Calu3 (cell line): ENCODE data around the gene ERC2. TPM values are rescaled to one million over a fixed set of nuclear protein-coding genes. Genes with fewer than 3 reads are reported as not detected.

Experiments
- BruUV-seq: library from RNA; stranded (reverse); fragments of 400-500 nt; replicated peaks from 2 replicates; lab custom pipeline; 2021; lab: Mats Ljungman, UMichigan
- CTCF ChIA-PET: fragments of 300-600 bp; sonication (Branson Sonifier 250); formaldehyde crosslinking; loops from one replicate; lab custom pipeline; 2022; ENCODE audit warnings: antibody characterized with exemption; lab: Charles Lee
- DNase-seq: peaks from one replicate; pipeline ENCODE4 v3.0.0; 2022
- H3K27ac Mint-ChIP-seq: one replicate; pipeline ENCODE4 v1.8.0; 2022; ENCODE audit warnings: mixed read lengths; ENCODE audit not compliant: unreplicated experiment
- H3K27me3 Mint-ChIP-seq: one replicate; pipeline ENCODE4 v1.8.0; 2022; ENCODE audit warnings: mixed read lengths; ENCODE audit not compliant: unreplicated experiment
- H3K36me3 Mint-ChIP-seq: one replicate; pipeline ENCODE4 v1.8.0; 2022; ENCODE audit warnings: mild to moderate bottlenecking, moderate library complexity, mixed read lengths; ENCODE audit not compliant: insufficient read depth, unreplicated experiment
- H3K4me1 Mint-ChIP-seq: one replicate; pipeline ENCODE4 v1.8.0; 2022; ENCODE audit warnings: mild to moderate bottlenecking, low read depth, mixed read lengths; ENCODE audit not compliant: unreplicated experiment
- H3K4me3 Mint-ChIP-seq: one replicate; pipeline ENCODE4 v1.8.0; 2022; ENCODE audit warnings: mild to moderate bottlenecking, low read depth, moderate library complexity, mixed read lengths; ENCODE audit not compliant: unreplicated experiment
- H3K9me3 Mint-ChIP-seq: one replicate; pipeline ENCODE4 v1.8.0; 2022; ENCODE audit warnings: low read depth, mixed read lengths; ENCODE audit not compliant: unreplicated experiment
- intact Hi-C: fragments of 100-400 bp; cut with micrococcal nuclease; formaldehyde crosslinking; loops from one replicate; pipeline ENCODE4 v1.10.0; 2022; ENCODE audit not compliant: unreplicated experiment
- total RNA-seq: library from RNA; stranded (reverse); gene quantifications from 2 replicates; pipeline ENCODE4 v1.2.3, GENCODE V29; 2022
- TF ChIP-seq, protein P1 (sequence below): fragments of 200-600 bp; IDR thresholded peaks from one replicate; pipeline ENCODE4 v1.8.0; 2022; ENCODE audit warnings: antibody characterized with exemption; ENCODE audit not compliant: unreplicated experiment

Gene ERC2
- total RNA-seq, 1 experiment from 2014 or later = 0.73 TPM

DNA sequence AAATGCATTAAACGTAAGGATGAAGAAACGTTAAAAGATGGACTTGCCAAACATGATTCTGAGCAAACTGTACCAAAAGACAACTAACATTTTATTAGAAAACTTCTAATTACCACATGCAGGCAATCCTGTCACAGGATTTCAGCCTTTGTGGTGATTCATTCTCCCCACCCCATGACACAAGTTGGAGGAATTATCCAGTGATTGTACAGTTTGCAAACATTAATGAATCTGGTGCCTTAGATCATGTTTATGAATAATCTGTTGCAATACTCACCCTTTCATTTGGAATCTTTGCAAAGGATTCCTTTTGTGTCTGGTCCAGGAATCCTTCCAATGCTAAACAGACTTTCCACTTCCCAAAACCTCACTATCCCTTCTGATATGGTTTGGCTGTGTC is 23.3 kb upstream of the ERC2 start:
- no peak overlapping the region for H3K27ac Mint-ChIP-seq
- H3K4me1 Mint-ChIP-seq = no peaks in the 10 kb centered on the region
- intact Hi-C loops = no loop called here
- TF ChIP-seq, protein P1, sequence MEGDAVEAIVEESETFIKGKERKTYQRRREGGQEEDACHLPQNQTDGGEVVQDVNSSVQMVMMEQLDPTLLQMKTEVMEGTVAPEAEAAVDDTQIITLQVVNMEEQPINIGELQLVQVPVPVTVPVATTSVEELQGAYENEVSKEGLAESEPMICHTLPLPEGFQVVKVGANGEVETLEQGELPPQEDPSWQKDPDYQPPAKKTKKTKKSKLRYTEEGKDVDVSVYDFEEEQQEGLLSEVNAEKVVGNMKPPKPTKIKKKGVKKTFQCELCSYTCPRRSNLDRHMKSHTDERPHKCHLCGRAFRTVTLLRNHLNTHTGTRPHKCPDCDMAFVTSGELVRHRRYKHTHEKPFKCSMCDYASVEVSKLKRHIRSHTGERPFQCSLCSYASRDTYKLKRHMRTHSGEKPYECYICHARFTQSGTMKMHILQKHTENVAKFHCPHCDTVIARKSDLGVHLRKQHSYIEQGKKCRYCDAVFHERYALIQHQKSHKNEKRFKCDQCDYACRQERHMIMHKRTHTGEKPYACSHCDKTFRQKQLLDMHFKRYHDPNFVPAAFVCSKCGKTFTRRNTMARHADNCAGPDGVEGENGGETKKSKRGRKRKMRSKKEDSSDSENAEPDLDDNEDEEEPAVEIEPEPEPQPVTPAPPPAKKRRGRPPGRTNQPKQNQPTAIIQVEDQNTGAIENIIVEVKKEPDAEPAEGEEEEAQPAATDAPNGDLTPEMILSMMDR = no peak
- H3K36me3 Mint-ChIP-seq = no peaks in the 10 kb centered on the region
- no TSS peak for BruUV-seq
- no peaks in the 10 kb centered on the region for H3K9me3 Mint-ChIP-seq
- no peak for DNase-seq
- CTCF ChIA-PET = no interaction called here
- H3K27me3 Mint-ChIP-seq = peaks cover 77% of the 10 kb centered on the region
- H3K4me3 Mint-ChIP-seq = no peak overlapping the region

GRCh38 chr3:56488812-56489600 is 20.7 kb upstream of the ERC2 start:
- intact Hi-C loops = no loop called here

DNA sequence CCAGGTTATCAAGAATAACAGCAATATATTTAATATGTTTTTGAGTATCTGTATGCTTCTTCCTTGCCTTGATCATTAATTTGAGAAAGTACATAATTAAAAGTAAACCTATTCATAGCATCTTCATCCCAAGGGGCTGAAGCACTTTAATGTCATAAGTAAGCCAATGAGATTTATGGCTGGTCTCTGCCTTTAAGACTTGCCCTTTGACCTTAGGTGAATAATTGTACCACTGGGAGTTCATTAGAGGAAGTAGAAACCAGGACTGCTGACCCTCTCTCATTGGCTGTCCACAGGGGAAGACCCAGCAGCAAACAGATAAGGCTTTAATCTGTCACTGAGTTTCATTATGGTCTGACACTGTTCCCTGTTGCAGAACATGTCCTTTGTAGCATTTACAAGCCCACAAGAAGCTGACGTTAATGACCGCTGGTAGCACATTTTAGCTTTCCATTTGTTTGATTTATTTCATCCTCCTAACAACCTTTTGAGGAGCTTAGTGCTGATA is 16.3 kb upstream of the ERC2 start:
- Mint-ChIP-seq H3K27me3 (peaks cover 64% of the 10 kb centered on the region), H3K4me3 (no peak overlapping the region), H3K4me1 (no peaks in the 10 kb centered on the region), H3K27ac (no peak overlapping the region), H3K36me3 (no peaks in the 10 kb centered on the region), H3K9me3 (no peaks in the 10 kb centered on the region)
- no peak for DNase-seq
- intact Hi-C loops = no loop called here
- BruUV-seq = no TSS peak
- TF ChIP-seq, protein P1 = no peak
- CTCF ChIA-PET = no interaction called here

More at GRCh38 chr3:56488812-56489600, 20.7 kb upstream of the ERC2 start:
- Mint-ChIP-seq H3K36me3 (no peaks in the 10 kb centered on the region), H3K27me3 (peaks cover 73% of the 10 kb centered on the region), H3K4me3 (no peak overlapping the region), H3K4me1 (no peaks in the 10 kb centered on the region), H3K9me3 (no peaks in the 10 kb centered on the region), H3K27ac (no peak overlapping the region)
- no peak for DNase-seq
- no TSS peak for BruUV-seq
- CTCF ChIA-PET = no interaction called here
- TF ChIP-seq, protein P1 = no peak

DNA sequence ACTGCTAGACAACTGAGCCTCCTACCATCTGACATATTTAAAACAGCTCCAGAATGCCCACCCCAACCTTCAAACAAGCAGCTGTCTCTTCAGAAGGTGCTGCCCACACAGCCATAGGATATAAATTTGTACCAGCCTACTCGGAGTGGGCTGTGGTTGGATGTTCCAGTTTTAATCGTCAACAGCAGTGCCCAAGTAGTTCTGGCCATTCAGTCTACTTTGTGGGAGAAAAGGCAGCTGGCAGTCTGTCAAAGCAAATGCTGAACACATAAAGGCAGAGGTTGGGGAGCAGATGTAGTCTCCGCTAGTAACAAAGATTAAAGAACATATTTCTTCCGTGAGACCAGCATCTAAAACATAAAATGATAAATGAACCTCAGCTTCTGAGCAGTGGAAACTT is 15.9 kb upstream of the ERC2 start:
- H3K27ac Mint-ChIP-seq = no peak overlapping the region
- CTCF ChIA-PET = no interaction called here
- H3K9me3 Mint-ChIP-seq = no peaks in the 10 kb centered on the region
- intact Hi-C loops = no loop called here
- peaks cover 60% of the 10 kb centered on the region for H3K27me3 Mint-ChIP-seq
- BruUV-seq = no TSS peak
- TF ChIP-seq, protein P1 = no peak
- DNase-seq = no peak
- H3K36me3 Mint-ChIP-seq = no peaks in the 10 kb centered on the region
- H3K4me3 Mint-ChIP-seq = no peak overlapping the region
- H3K4me1 Mint-ChIP-seq = no peaks in the 10 kb centered on the region
